Testis (tissue), 2 donors: ENCODE data around the gene DTNA.

Experiments
- CTCF ChIP-seq, 3 experiments: fragments of 450-650 bp in 2 of 3; fragments of 200-600 bp in 1 of 3; sonication (generic) in 1 of 3; IDR thresholded peaks; one replicate each; pipeline ENCODE4 v1.5.1; 2016 to 2019; ENCODE audit warnings: antibody characterized with exemption in 3 of 3, mild to moderate bottlenecking in 2 of 3, moderate library complexity in 1 of 3
- POLR2A ChIP-seq: fragments of 450-650 bp; IDR thresholded peaks from one replicate; pipeline ENCODE4 v1.6.1; 2017; ENCODE audit warnings: antibody characterized with exemption, mild to moderate bottlenecking, moderate library complexity

- no peak for TF ChIP-seq CTCF (IDR thresholded peaks at IDR 0.05)
- TF ChIP-seq POLR2A: no peak
These were observed 208.8 kb downstream of the DTNA start for GRCh38 chr18:34918856-34919255.
